H9 (cell line): ENCODE results near the gene PHACTR2. TPM values are rescaled to one million over a fixed set of nuclear protein-coding genes. Genes with fewer than 3 reads are reported as not detected.

Source experiments
- DNase-seq: peaks from one replicate; pipeline ENCODE4 v3.0.0-alpha.2; 2017
- H2AFZ ChIP-seq: one replicate; pipeline ENCODE4 v1.6.1; 2013; ENCODE audit warnings: mild to moderate bottlenecking, low read length, control low read depth, moderate library complexity
- H2AK5ac ChIP-seq: 2 replicates; pipeline ENCODE4 v1.6.1; 2013; ENCODE audit warnings: low read length, control low read depth, mixed read lengths; ENCODE audit not compliant: insufficient read length
- H2BK120ac ChIP-seq: one replicate; pipeline ENCODE4 v1.6.1; 2013; ENCODE audit warnings: low read depth, mild to moderate bottlenecking, low read length, control low read depth, inconsistent platforms; ENCODE audit not compliant: poor library complexity, severe bottlenecking
- H2BK12ac ChIP-seq: 2 replicates; pipeline ENCODE4 v1.6.1; 2013; ENCODE audit warnings: low read length, control low read depth, mixed read lengths, low read depth; ENCODE audit not compliant: insufficient read length
- H2BK15ac ChIP-seq: 2 replicates; pipeline ENCODE4 v1.6.1; 2013; ENCODE audit warnings: low read depth, low read length, control low read depth
- H2BK20ac ChIP-seq: one replicate; pipeline ENCODE4 v1.6.1; 2013; ENCODE audit warnings: low read depth, mild to moderate bottlenecking, low read length, control low read depth, inconsistent platforms; ENCODE audit not compliant: poor library complexity, severe bottlenecking
- H2BK5ac ChIP-seq: 2 replicates; pipeline ENCODE4 v1.6.1; 2013; ENCODE audit warnings: low read length, control low read depth, mixed read lengths; ENCODE audit not compliant: insufficient read length
- H3K14ac ChIP-seq: 2 replicates; pipeline ENCODE4 v1.6.1; 2013; ENCODE audit warnings: low read length, control low read depth; ENCODE audit not compliant: insufficient read depth
- H3K18ac ChIP-seq: 2 replicates; pipeline ENCODE4 v1.6.1; 2013; ENCODE audit warnings: low read depth, mild to moderate bottlenecking, mixed read lengths, low read length, control low read depth; ENCODE audit not compliant: insufficient read length
- H3K23ac ChIP-seq: 2 replicates; pipeline ENCODE4 v1.6.1; 2013; ENCODE audit warnings: low read length, control low read depth, mixed read lengths, low read depth; ENCODE audit not compliant: insufficient read length
- H3K23me2 ChIP-seq: 2 replicates; pipeline ENCODE4 v1.6.1; 2013; ENCODE audit warnings: low read depth, mild to moderate bottlenecking, mixed read lengths, low read length, control low read depth; ENCODE audit not compliant: insufficient read length, poor library complexity, severe bottlenecking
- H3K27ac ChIP-seq: 2 replicates; pipeline ENCODE4 v1.5.1; 2013; ENCODE audit warnings: low read length, control low read depth, mixed read lengths, low read depth; ENCODE audit not compliant: insufficient read length
- H3K27me3 ChIP-seq: 2 replicates; pipeline ENCODE4 v1.6.1; 2013; ENCODE audit warnings: low read length, control low read depth, inconsistent platforms; ENCODE audit not compliant: insufficient read depth
- H3K4ac ChIP-seq: 2 replicates; pipeline ENCODE4 v1.6.1; 2013; ENCODE audit warnings: low read depth, mild to moderate bottlenecking, control low read depth, inconsistent platforms, low read length, moderate library complexity
- H3K4me1 ChIP-seq: 2 replicates; pipeline ENCODE4 v1.6.1; 2013; ENCODE audit warnings: low read length, control low read depth, inconsistent platforms; ENCODE audit not compliant: insufficient read depth
- H3K4me2 ChIP-seq: 2 replicates; pipeline ENCODE4 v1.6.1; 2013; ENCODE audit warnings: low read length, control low read depth, mixed read lengths; ENCODE audit not compliant: insufficient read length, insufficient read depth
- H3K56ac ChIP-seq: 2 replicates; pipeline ENCODE4 v1.6.1; 2013; ENCODE audit warnings: low read depth, mild to moderate bottlenecking, mixed read lengths, low read length, control low read depth; ENCODE audit not compliant: insufficient read length
- H3K79me1 ChIP-seq: 2 replicates; pipeline ENCODE4 v1.6.1; 2013; ENCODE audit warnings: low read depth, mild to moderate bottlenecking, moderate library complexity, low read length, control low read depth, inconsistent platforms; ENCODE audit not compliant: insufficient read depth, poor library complexity, severe bottlenecking
- H3K79me2 ChIP-seq: 2 replicates; pipeline ENCODE4 v1.6.1; 2013; ENCODE audit warnings: low read length, control low read depth, inconsistent platforms; ENCODE audit not compliant: insufficient read depth
- H3K9ac ChIP-seq: 2 replicates; pipeline ENCODE4 v1.6.1; 2013; ENCODE audit warnings: low read length, control low read depth, mixed read lengths; ENCODE audit not compliant: insufficient read length; ENCODE audit errors: extremely low read depth
- H3K9me3 ChIP-seq: one replicate; pipeline ENCODE4 v1.6.1; 2013; ENCODE audit warnings: low read depth, low read length, inconsistent platforms; ENCODE audit not compliant: control insufficient read depth
- H3T11ph ChIP-seq: one replicate; pipeline ENCODE4 v1.6.1; 2013; ENCODE audit warnings: mild to moderate bottlenecking, low read length, control low read depth, inconsistent platforms
- H4K20me1 ChIP-seq: one replicate; pipeline ENCODE4 v1.6.1; 2013; ENCODE audit not compliant: control insufficient read depth, insufficient read length, insufficient read depth
- H4K5ac ChIP-seq: 2 replicates; pipeline ENCODE4 v1.6.1; 2013; ENCODE audit warnings: low read depth, mild to moderate bottlenecking, mixed read lengths, low read length, control low read depth; ENCODE audit not compliant: insufficient read length
- H4K8ac ChIP-seq: replicated peaks from 2 replicates; pipeline ENCODE4 v1.6.1; 2013; ENCODE audit warnings: low read length, control low read depth, mixed read lengths, low read depth; ENCODE audit not compliant: insufficient read length
- H4K91ac ChIP-seq: 2 replicates; pipeline ENCODE4 v1.6.1; 2013; ENCODE audit warnings: low read depth, mild to moderate bottlenecking, moderate library complexity, mixed read lengths, low read length, control low read depth; ENCODE audit not compliant: insufficient read length
- H3K27ac Mint-ChIP-seq, 3 experiments: 2 replicates in 2 of 3; 3 replicates in 1 of 3; pipeline ENCODE4 v1.8.0; 2020 to 2021; ENCODE audit warnings: mixed read lengths in 3 of 3, mild to moderate bottlenecking in 1 of 3, moderate library complexity in 1 of 3
- H3K27me3 Mint-ChIP-seq: 2 replicates; pipeline ENCODE4 v1.8.0; 2021; ENCODE audit warnings: low read depth, mild to moderate bottlenecking, moderate library complexity, mixed read lengths
- H3K36me3 Mint-ChIP-seq, 3 experiments: 2 replicates in 2 of 3; 3 replicates in 1 of 3; pipeline ENCODE4 v1.8.0; 2020 to 2021; ENCODE audit warnings: low read depth in 3 of 3, mixed read lengths in 3 of 3; ENCODE audit not compliant: insufficient read depth in 1 of 3
- H3K4me1 Mint-ChIP-seq, 2 experiments: 2 replicates each; pipeline ENCODE4 v1.8.0; 2020; ENCODE audit warnings: mixed read lengths in 2 of 2
- H3K4me3 Mint-ChIP-seq, 2 experiments: 2 replicates in 1 of 2; 3 replicates in 1 of 2; pipeline ENCODE4 v1.8.0; 2020 to 2021; ENCODE audit warnings: mild to moderate bottlenecking in 2 of 2, mixed read lengths in 2 of 2, moderate library complexity in 1 of 2
- H3K9me3 Mint-ChIP-seq, 2 experiments: 2 replicates in 1 of 2; 3 replicates in 1 of 2; pipeline ENCODE4 v1.8.0; 2020; ENCODE audit warnings: mild to moderate bottlenecking in 2 of 2, mixed read lengths in 2 of 2, moderate library complexity in 1 of 2
- WGBS: extraction: QIAGEN DNeasy Blood & Tissue Kit; methylation state at CpG from one replicate; pipeline ENCODE4 v1.1.7; 2013; ENCODE audit warnings: missing lambda C conversion rate, low lambda C conversion rate, mixed read lengths; ENCODE audit not compliant: insufficient read length; ENCODE audit errors: extremely low coverage; 5-methylcytosine and 5-hydroxymethylcytosine counted together
- total RNA-seq: library from RNA; stranded (reverse); gene quantifications from 2 replicates; pipeline ENCODE4 v1.2.1, GENCODE V29; 2021
- TF ChIP-seq, protein P1 (sequence below): fragments of 200-600 bp; sonication (generic); conservative IDR thresholded peaks from 3 replicates; pipeline ENCODE4 v1.8.0; 2021; ENCODE audit warnings: antibody characterized with exemption, mild to moderate bottlenecking

The PHACTR2 gene
- total RNA-seq, 1 experiment from 2014 or later = 131 TPM

GRCh38 chr6:143775336-143775735 lies 97.6 kb downstream of the PHACTR2 start:
- Histone ChIP-seq H3K4me1 (no peaks in the 10 kb centered on the region), H3K27ac (no peak overlapping the region), H2AFZ (no peak overlapping the region), H3K9ac (no peak overlapping the region), H3K79me1 (no peaks in the 10 kb centered on the region), H3K14ac (no peak overlapping the region), H3K18ac (no peak overlapping the region), H4K5ac (no peak overlapping the region), H2BK120ac (no peak overlapping the region), H3K27me3 (no peaks in the 10 kb centered on the region), H2BK5ac (no peak overlapping the region), H3K4me2 (no peak overlapping the region), H3K56ac (no peak overlapping the region), H2BK12ac (no peak overlapping the region), H3K23me2 (no peaks in the 10 kb centered on the region), H2AK5ac (no peak overlapping the region), H3K79me2 (no peaks in the 10 kb centered on the region), H2BK20ac (no peak overlapping the region), H3K4ac (no peak overlapping the region), H3K23ac (no peak overlapping the region), H3T11ph (no peak overlapping the region), H3K9me3 (no peaks in the 10 kb centered on the region), H4K8ac (no peak overlapping the region), H4K20me1 (no peaks in the 10 kb centered on the region), H2BK15ac (no peak overlapping the region), H4K91ac (no peak overlapping the region)
- H3K4me3 Mint-ChIP-seq = no peak overlapping the region
- no peak overlapping the region; a peak in 1 of 7 replicates for H3K27ac Mint-ChIP-seq
- no peaks in the 10 kb centered on the region for H3K27me3 Mint-ChIP-seq
- peaks cover 0 to 3% of the 10 kb centered on the region in 2 experiments; a peak in 1 of 4 replicates for H3K4me1 Mint-ChIP-seq
- H3K36me3 Mint-ChIP-seq = peaks cover 0 to 73% (median 38%) of the 10 kb centered on the region in 3 experiments; a peak in 5 of 7 replicates
- no peaks in the 10 kb centered on the region for H3K9me3 Mint-ChIP-seq
- no CpG with 5 or more reads among the region's 6 CpGs for WGBS
- TF ChIP-seq, protein P1, sequence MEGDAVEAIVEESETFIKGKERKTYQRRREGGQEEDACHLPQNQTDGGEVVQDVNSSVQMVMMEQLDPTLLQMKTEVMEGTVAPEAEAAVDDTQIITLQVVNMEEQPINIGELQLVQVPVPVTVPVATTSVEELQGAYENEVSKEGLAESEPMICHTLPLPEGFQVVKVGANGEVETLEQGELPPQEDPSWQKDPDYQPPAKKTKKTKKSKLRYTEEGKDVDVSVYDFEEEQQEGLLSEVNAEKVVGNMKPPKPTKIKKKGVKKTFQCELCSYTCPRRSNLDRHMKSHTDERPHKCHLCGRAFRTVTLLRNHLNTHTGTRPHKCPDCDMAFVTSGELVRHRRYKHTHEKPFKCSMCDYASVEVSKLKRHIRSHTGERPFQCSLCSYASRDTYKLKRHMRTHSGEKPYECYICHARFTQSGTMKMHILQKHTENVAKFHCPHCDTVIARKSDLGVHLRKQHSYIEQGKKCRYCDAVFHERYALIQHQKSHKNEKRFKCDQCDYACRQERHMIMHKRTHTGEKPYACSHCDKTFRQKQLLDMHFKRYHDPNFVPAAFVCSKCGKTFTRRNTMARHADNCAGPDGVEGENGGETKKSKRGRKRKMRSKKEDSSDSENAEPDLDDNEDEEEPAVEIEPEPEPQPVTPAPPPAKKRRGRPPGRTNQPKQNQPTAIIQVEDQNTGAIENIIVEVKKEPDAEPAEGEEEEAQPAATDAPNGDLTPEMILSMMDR = no peak
- no peak for DNase-seq
